WTC11 (cell line): ENCODE results near the gene HHAT.

Source experiments
- CREB1 ChIP-seq: sonication (generic); formaldehyde crosslinking; IDR thresholded peaks from 2 replicates; pipeline ENCODE4 v1.8.0; 2023; ENCODE audit warnings: mild to moderate bottlenecking, missing genetic modification reagents
- FOXK1 ChIP-seq: sonication (generic); formaldehyde crosslinking; IDR thresholded peaks from 2 replicates; pipeline ENCODE4 v1.8.0; 2022; ENCODE audit warnings: mild to moderate bottlenecking, moderate library complexity, missing genetic modification reagents
- IRF2 ChIP-seq: sonication (generic); formaldehyde crosslinking; IDR thresholded peaks from 2 replicates; pipeline ENCODE4 v1.8.0; 2022; ENCODE audit warnings: low read depth, missing genetic modification reagents, borderline replicate concordance
- NR1H2 ChIP-seq: sonication (generic); formaldehyde crosslinking; IDR thresholded peaks from 2 replicates; pipeline ENCODE4 v1.9.0; 2021; ENCODE audit warnings: mild to moderate bottlenecking, moderate library complexity, missing genetic modification reagents
- NR3C1 ChIP-seq: sonication (generic); formaldehyde crosslinking; conservative IDR thresholded peaks from 2 replicates; pipeline ENCODE4 v1.8.1; 2023; ENCODE audit warnings: low read depth, mild to moderate bottlenecking, missing genetic modification reagents
- RELA ChIP-seq: sonication (generic); formaldehyde crosslinking; IDR thresholded peaks from 2 replicates; pipeline ENCODE4 v1.8.1; 2022; ENCODE audit warnings: missing genetic modification reagents, mild to moderate bottlenecking, borderline replicate concordance
- SMAD3 ChIP-seq: sonication (generic); formaldehyde crosslinking; IDR thresholded peaks from 2 replicates; pipeline ENCODE4 v1.8.0; 2022; ENCODE audit warnings: missing genetic modification reagents, mild to moderate bottlenecking, borderline replicate concordance
- TP53 ChIP-seq: sonication (generic); formaldehyde crosslinking; IDR thresholded peaks from 2 replicates; pipeline ENCODE4 v1.8.1; 2023; ENCODE audit warnings: mild to moderate bottlenecking, missing genetic modification reagents
- ZNF671 ChIP-seq: fragments of 250-450 bp; sonication (Bioruptor Pico); IDR thresholded peaks from 2 replicates; pipeline ENCODE4 v1.8.0; 2021; ENCODE audit warnings: mild to moderate bottlenecking
- TF ChIP-seq, protein P1 (sequence below): fragments of 200-600 bp; IDR thresholded peaks from 2 replicates; pipeline ENCODE4 v1.8.0; 2022; ENCODE audit warnings: antibody characterized with exemption

DNA sequence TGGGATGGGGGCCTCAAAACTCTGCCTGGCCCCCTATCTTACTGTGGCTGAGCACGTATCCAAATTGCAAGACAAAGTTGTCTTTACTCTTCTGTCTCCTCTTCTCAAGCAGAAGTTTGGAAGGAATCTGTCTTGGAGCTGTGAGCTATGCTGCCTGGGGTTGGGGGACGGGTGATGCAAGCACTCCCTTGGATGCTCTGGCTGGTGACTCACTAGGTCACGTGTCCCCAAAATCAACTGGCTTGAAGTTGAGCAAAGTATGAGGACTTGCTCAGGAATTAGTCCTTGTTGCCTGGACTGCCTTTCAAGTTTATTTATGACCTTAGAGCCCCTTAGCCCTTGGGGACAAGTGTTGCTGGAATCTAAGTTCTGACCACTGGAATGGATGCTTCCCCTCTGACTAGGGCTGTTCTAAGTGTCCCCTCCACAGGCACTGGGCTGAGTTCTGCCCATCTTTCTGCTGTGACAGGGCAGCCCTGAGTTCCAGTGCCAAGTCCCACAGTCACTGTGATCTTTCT is 269.5 kb downstream of the HHAT start:
- TF ChIP-seq IRF2 (CRISPR knock-in tag) (no peak), NR3C1 (no peak), SMAD3 (no peak), NR1H2 (CRISPR knock-in tag) (no peak), CREB1 (CRISPR knock-in tag) (no peak), RELA (CRISPR knock-in tag) (no peak), FOXK1 (no peak), ZNF671 (CRISPR knock-in tag) (no peak), TP53 (no peak)
- TF ChIP-seq, protein P1, sequence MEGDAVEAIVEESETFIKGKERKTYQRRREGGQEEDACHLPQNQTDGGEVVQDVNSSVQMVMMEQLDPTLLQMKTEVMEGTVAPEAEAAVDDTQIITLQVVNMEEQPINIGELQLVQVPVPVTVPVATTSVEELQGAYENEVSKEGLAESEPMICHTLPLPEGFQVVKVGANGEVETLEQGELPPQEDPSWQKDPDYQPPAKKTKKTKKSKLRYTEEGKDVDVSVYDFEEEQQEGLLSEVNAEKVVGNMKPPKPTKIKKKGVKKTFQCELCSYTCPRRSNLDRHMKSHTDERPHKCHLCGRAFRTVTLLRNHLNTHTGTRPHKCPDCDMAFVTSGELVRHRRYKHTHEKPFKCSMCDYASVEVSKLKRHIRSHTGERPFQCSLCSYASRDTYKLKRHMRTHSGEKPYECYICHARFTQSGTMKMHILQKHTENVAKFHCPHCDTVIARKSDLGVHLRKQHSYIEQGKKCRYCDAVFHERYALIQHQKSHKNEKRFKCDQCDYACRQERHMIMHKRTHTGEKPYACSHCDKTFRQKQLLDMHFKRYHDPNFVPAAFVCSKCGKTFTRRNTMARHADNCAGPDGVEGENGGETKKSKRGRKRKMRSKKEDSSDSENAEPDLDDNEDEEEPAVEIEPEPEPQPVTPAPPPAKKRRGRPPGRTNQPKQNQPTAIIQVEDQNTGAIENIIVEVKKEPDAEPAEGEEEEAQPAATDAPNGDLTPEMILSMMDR: no peak
